CD4-positive, alpha-beta T cell treated with Interleukin-6 for 4 hours (primary cell): Measurements from ENCODE around the gene POLL.
A peak's percentile ranks its signal among the peaks of the same experiment; 100 is the strongest.

Source experiments
- DNase-seq: peaks from one replicate; pipeline ENCODE4 v3.0.0-alpha.2; 2020; ENCODE audit warnings: mixed read lengths

The POLL gene

DNA sequence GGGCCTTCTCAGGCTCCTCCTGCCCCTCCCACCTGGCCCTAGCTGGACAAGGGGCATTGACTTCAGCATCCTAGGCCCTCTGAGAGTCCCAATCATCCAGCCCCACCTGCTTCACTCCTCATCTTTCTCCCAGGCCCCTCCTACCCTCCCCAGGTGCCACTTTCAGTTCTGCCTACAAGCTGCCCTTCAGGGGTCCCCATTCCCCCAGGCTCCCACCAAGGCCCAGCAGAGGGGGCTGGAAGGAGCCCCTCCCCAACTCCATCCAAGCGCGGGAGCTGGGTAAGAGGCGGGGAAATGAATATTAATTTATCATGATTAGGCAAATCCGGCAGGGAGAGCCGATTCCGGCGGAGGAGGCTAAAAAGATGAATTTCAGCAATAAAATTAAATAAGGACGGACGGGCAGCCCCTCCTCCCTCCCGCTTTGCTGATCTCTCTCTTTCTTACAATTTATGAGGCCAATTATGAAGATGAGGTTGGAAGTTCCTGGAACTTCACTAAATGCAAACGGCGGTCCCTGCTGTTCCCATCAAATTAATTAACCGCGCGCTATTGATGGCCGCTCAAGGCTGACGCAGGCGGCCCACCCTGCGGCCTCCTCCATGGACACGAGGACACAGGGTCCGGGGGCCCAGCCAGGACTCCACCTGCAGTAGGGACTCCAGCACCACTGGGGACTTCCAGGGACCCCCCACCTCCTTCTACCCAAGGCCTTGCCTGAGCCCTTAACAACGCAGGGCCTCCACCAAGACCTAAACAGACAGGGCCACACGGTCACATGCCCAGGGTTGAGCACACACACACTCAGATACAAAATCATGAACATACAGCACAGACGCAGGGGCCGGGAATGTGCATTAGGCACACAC, 13.9 kb downstream of the POLL start:
- no peak for DNase-seq

DNA sequence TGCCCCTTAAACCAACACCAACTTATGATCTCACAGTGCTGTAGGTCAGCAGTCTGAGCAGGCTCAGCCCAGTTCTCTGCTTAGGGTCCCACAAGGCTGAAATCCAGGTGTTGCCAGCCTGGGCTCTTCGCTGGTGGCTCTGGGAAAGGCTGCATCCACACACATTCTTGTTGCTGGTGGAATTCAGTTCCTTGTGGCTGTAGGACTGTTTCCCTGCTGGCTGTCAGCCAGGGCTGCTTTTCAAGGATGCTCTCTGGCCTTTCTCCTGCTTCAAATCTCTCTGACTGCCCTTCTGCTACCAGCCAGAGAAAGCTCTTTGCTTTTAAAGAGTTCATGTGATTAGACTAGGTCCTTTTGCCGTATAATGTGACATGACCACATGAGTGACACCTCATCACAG, 15.3 kb downstream of the POLL start:
- no peak for DNase-seq

- DNase-seq, result no peak
These were observed 15.9 kb downstream of the POLL start for GRCh38 chr10:101572126-101572525.

GRCh38 chr10:101571271-101571925, 16.7 kb downstream of the POLL start:
- DNase-seq, result no peak

DNA sequence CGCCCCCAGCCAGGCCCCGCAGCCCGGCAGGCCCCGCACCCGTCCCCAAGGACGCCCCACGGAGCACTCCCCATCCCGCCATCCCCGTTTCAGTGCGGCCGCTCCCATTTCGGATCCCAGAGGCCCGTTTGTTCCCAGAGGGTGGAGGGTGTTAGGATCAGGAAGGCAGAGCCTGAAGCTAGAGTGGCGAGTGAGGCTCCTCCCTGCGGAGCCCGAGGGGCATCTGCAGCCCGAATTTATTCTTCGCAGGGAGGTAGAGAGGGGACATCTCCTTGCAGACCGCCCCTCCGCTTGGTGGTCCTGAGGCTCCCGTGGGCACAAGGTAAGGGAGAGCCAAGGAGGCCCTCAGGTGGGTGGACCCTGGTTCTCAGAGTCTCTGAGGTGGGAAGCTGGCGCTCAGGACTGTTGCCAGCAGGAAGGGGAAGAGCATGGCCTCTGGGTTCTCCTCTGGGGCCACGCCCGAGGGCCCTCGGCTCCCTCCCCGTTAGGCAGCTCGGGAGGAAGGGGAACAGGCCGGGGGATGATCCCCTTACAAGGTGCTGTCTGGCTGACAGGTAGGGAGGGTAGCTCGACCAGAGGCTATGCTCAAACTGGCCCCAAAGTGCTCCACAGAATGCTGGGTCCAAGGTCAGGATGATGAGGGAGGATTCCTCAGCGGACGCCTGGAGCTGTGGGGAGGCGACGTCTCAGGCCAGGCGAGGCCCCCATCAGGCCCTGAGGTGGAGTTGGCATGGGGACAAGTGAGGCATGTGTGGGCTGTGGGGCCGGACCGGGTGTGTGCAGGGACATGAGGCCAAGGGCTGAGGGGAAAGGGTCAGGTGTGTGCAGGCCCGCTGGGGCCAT, 17.4 kb downstream of the POLL start:
- no peak for DNase-seq

DNA sequence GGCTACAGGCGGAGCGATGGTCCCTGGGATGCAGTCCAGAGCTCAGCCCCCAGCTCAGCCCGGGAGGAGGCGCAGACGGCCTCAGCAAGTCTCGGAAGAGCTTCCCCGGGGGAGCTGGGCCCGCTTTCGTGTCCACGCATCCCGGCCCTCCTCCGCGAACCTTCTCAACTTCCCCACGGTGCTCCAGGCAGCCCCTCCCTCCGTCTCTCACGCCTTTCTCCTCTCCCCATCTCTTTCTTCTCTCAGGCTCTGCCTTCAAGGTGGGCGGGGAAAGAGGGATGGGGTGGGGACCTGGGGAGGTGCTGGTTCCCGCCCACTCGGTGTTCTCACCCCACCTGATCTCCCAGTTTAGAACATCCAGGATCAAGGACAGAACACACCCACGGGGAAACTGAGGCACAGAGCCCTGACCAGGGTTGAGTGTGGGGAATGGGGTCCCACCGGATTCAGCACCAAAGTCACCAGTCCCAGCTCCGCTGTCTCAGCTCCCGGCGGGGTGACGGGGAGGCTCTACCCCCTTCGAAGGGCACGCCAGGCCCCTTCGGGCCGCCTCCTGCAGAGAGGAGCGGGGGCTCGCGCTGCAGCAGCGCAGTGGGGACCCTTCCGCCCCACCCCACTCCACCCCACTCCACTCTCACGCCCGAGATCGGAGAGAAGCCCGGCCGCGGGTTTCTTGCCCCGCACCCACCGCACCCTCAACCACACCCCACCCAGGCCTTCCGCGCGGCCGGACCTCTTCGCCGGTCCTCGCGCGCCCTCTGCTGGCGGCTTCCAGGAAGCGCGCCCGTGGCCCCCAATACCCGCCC, 18.2 kb downstream of the POLL start:
- DNase-seq, result peak; percentile 84

GRCh38 chr10:101569323-101569621, 18.8 kb downstream of the POLL start:
- no peak for DNase-seq

DNA sequence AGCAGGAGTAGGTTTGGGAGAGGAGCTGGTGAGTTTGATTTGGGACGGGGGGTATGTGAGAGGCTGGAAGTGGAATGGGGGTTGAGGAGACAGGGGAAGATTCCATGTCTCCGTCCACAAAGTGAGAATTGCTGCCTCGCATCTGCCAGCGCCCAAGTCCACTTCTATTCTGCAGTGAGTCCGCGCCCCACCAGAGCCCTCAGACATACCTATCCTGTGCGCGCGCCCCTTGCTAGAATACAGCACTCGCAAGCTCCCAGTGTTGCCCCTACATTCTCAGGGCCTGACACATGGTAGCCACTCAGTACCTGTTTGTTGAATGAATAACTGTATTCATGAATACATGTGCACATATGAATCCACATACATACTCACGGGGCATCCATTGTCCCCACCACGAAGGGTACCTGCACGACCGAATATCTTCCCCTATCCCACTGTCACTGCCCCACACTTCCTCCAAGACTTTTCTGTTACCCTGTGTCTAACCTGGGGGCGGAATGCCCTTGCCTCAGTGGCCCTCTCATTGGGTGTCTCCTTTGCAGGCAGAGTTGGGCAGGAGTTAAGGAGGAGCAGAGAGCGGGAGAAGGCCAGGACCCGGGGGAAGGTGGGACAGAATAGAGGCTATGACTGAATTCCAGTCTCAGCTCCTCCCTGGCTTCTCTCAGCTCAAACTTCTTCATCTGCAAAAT, 19.9 kb downstream of the POLL start:
- DNase-seq, result no peak

DNA sequence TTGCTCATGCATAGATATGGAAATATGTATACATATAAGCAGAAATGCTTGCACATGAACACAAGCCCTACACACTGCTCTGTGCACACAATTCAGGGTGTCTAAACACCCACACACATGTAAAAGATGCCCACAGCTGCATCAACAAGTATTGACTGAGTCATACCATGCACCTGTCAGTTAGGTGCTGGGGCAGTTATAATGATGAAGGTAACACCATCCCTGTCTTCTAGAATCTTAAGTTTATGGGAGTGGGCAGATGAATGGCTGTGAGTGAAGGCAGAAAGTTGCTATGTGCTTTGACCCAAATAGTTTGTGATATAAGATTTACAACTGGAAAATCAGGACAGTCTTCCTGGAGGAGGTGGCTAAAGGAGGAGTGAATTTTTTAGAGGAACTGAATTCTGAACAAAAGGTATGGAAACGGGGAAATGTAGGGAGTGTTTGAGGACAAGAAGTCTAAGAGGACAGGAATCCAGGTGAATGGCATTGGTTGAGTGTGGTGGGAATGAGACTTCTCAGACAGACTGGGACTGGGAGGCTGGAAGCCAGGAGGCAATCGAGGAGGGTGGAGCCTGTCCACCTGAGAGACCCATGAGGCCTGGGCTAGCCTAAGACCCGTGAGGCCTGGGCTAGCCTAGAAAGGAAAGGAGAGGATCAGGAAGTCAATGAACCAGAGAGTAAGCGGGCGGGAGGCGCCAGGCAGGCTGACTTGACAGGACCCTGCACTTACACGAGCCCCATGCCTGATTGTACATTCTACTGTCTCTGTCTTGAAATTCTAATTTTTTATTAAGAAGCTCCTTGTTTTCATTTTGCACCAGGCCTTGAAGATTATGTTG, 20.7 kb downstream of the POLL start:
- no peak for DNase-seq

DNA sequence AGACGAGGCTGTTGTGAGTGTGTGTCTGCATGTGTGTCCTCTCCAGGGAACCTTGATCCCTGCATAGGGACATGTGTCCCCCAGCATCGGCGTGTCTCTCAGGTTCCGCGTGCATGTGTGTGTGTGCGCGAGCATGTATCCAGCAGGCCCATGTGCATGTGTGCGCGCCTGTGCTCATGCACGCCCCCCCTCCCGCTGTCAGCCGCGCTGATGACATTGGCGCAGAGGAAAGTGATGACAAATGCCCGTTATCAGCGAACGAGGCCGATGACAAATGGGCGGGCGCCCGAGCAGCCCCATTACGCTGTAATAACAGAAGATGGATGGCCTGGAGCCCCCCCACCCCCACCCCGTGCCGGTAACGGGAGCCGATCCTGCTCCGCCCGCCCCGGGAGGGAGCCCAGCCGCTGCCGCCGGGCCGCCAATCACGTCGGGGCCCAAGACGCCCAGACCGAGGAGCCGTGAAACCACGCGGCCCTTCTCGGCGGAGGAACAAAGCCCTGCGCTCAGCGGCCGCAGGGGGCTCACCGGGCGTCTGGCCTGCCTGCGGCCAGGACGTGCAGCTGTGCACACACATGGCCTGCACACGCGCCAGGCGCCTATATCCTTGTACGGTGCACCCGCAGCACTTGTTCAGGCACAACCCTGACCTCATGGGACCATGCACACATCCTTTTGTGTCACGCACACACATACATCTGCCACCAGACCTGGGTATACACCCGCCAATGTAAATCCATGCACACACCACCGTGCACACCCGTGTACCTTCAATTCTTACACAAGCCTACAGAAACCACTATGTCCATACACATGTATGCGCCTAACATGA, 21.5 kb downstream of the POLL start:
- DNase-seq, result no peak

DNA sequence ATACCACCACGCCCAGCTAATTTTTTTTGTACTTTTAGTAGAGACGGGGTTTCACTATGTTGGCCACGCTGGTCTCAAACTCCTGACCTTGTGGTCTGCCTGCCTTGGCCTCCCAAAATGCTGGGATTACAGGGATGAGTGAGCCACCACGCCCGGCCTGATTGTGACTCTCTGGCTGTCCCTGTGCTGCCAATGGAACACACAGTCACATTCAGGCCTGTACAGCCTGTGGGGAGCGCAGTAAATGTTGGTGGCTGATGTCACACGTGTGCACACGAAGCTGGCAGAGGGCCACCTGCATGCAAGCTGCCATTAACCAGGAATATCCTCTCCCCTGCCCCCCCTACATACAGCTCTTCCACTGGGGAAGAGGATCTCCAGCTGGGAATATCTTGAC, 22.1 kb downstream of the POLL start:
- no peak for DNase-seq

- DNase-seq, result no peak
These were observed 22.6 kb downstream of the POLL start for GRCh38 chr10:101565370-101565900.

DNA sequence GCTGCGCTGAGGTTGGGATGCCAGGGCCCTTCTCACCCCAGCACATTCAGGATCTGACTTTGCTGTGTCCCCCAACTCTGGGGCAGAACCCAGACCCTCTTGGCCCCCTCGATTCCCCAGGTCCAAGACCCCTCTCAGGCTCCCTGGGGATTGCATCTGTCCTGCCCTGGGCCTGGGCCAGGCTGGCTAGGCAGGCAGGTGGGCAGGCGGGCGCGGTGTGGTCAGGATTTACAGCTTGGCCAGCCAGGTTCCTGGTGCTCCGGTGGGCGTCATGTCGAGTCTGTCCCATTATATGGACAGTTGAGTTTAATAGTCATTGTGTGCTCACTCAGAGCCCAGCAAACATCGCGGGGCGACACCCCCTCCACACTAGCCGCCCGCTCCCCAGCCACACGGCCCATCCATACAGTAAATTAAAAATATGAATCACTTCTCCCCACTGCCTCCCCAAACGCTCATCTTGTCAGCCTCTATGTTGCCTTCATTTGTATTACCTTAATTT, 23.5 kb downstream of the POLL start:
- DNase-seq, result no peak

DNA sequence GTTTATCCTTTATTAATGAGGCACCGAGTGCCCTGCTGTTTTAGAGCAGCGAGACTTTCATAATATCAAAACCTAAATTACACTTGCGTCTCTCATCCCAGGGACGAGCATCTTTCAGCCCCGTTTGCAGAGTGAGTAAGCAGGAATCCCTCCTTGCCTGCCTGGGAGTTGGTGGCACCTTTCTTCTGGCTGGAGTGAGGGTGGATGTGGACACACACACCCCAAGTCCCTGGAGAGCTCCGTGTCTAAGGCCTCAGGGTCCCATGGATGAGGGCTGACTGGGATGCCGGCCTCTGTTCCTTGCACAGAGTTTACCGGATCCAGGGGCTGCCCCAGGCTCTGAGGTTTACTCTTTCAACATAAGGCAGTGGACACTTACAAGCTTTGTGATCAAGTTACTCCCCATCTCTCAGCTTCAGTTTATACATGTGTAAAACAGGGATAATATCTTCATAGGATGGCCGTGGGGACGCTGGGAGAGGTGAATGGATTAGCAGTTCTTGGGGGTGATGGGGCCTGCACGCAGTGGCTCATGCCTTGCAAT, 24.5 kb downstream of the POLL start:
- DNase-seq, result no peak

GRCh38 chr10:101563007-101563406, 25.1 kb downstream of the POLL start:
- no peak for DNase-seq

DNA sequence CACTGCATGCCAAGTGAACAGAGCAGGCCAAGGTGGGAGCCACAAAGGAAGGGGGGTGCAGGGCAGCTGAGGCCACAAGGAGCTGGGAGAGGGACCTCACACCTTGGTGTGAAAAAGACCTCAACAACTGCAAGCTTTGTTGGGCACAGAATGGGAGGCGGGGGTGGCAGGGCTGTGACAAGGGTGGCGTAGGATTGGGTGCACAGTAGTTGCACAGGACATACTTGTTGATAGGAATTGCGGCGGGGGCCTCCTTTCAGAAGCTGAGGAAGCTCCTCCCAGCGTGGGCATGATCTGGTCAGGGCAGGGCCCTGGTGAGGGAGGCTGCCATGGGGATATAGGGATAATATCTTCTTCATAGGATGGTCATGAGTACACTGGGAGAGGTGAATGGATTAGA, 25.8 kb downstream of the POLL start:
- no peak for DNase-seq

DNA sequence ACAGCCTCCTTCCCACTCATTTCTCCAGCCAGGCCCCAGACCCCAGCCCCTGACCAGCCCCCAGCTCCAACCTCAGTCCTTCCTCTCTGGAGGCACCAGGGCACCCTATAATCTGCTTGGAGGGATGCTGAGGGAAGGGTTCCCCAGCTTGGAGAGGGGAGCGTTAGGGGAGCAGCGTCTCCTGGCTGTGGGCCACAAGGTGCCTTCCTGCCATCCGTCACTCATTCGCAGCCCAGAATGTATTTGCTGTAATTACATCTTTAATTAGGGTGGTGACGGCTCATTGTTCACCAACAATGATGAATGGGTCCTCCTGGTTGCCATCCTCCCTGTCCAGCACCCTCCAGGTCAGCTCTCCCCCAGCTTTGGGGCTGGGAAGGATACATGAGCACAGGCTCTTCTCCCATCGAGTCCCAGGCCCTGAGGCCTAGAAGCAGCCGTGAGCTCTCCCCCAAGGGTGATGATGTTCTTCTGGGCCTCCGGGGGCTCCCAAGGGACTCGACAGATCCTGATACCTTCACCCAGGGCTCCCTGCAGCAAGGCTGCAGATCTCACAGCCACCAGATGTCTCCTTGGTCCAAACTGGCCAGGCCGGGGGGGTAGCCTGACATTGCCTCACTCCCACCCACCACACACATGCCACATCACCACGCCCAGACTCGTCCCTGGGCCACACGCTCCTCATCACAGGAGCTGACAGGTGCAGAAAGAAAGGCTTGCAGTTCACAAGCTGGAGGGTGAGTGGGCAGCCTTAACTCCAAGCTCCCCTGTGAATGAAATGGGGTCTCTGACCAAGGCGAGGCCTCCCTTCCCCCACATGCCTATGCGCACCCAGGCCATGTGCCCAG, 26.8 kb downstream of the POLL start:
- DNase-seq, result no peak

DNA sequence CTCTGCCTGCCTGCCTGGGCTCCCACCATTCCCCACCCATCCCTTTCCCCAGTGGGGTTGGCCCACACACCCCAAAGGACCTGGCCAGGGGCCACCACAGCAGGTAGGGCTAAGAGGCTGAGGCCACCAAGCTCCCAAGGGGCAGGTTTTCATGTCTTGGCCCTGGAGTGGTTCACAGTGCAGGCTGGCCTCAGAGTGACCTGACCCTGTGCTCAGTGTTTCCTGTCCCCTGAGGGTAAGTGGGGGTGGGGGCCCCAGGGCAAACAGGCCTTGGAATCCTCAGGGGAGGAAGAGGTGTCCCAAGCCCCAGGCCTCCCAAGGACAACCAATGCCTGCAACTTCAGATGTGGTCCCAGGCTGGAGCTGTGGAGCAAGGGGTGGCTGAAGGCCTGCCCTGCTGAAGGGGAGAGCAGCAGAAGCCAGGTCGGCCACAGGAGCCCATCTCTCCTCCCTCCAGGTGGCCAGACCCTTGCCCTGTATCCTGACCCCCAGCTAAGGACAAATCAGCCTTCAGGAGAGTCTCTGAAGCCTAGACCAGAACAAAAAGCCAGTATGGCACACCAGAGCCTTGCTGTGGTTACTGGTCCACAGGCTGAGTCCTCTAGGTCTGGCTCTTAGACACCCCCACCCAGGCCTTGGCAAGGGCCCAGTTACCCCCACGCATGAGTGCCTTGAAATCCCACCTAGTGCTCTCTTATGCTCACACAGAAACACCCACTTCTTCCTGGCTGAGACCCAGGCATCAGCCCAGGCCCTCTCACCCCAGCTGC, 27.6 kb downstream of the POLL start:
- no peak for DNase-seq
